ENCODE data around the gene HIGD1C.

The HIGD1C gene

GRCh38 chr12:51018956-51019355, 66.6 kb downstream of the HIGD1C start:
- DNase-seq (ENCODE audit: extremely low spot score) = no peak
- ChIA-PET POLR2A (no interaction called here), CTCF (interaction anchor here (0.7 to 1.0 kb wide), 2 partner anchors 9 to 322 kb away, joined by 3 read pairs; no protein-coding TSS in a partner anchor)
- TF ChIP-seq CTCF (IDR thresholded peaks at IDR 0.05; ENCODE audit: control extremely low read depth, extremely low read depth, low read depth, missing control alignments) = no peak

GRCh38 chr12:51019927-51020326, 67.6 kb downstream of the HIGD1C start:
- TF ChIP-seq CTCF (IDR thresholded peaks at IDR 0.05; ENCODE audit: control extremely low read depth, extremely low read depth, low read depth, missing control alignments) = no peak
- no peak for DNase-seq (ENCODE audit: extremely low spot score)
- POLR2A ChIA-PET = no interaction called here
- CTCF ChIA-PET = interaction anchor here (0.7 to 1.0 kb wide), 2 partner anchors 255 to 321 kb away, joined by 3 read pairs; no protein-coding TSS in a partner anchor
